MM.1S (cell line): ENCODE results near the gene ALPP.
"Not testable (repeated sequence)": the region's sequence is repeated elsewhere in the genome, so short reads cannot be mapped to it uniquely, and the experiment has no call there.

Experiments
- CTCF ChIP-seq: fragments of 300-600 bp; sonication (generic); IDR thresholded peaks from 2 replicates; pipeline ENCODE4 v1.5.1; 2016; ENCODE audit warnings: antibody characterized with exemption, low read length, mixed read lengths
- EZH2 ChIP-seq: fragments of 300-600 bp; sonication (generic); optimal IDR thresholded peaks from 2 replicates; pipeline ENCODE3; 2017; ENCODE audit warnings: low read depth, mild to moderate bottlenecking, antibody characterized with exemption, low read length, mixed read lengths

- not testable (repeated sequence) for TF ChIP-seq CTCF, EZH2
Observed at GRCh38 chr2:232334885-232335205, 43.7 kb upstream of the ALPP start.
